NCI-H2227 treated with DMSO at 0.1 percent for 48 hours (cell line): ENCODE measurements around the gene APBB2.
A peak's percentile ranks its signal among the peaks of the same experiment; 100 is the strongest.

Experiments
- DNase-seq: peaks from one replicate; lab custom pipeline; 2025; lab: John Stamatoyannopoulos, UW

The APBB2 gene

DNA sequence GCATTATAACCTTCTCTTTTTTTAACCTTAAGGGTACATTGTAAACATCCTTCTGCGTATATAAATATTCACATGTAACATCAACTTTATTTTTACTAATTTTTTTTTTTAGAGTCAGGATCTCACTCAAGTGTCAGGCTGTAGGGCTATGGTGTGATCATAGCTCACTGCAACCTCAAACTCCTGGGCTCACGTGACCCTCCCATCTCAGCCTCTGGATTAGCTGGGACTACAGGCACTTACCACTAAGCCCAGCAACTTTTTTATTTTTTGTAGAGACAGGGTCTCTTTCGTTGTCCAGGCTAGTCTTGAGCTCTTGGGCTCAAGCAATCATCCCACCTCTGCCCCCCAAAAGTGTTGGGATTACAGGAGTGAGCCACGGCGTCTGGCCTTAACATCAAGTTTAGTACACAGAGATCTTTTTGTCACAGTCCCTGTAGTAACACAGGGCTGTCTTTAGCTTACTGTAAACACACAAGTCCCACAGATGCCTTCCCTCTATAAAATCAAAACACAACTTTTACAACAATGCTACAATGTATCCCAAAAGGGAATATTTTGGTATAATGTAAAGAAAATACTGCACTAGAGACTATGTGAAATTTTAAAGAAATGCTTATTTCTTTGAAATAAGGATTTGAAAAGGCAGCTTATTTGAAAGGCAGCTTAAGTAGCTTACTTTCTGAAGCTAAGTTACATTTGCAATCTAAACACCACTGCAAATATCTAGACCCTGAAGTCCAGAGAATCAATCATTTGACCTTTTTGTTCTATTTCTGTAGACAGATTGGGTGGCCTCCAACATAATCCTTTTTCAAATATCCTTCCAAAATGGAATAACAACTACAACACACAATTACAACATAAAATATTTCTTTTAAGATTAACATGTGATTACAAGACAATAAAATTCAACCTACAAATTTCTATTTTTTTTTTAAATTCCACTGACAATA is 116.0 kb downstream of the APBB2 start:
- no peak for DNase-seq

DNA sequence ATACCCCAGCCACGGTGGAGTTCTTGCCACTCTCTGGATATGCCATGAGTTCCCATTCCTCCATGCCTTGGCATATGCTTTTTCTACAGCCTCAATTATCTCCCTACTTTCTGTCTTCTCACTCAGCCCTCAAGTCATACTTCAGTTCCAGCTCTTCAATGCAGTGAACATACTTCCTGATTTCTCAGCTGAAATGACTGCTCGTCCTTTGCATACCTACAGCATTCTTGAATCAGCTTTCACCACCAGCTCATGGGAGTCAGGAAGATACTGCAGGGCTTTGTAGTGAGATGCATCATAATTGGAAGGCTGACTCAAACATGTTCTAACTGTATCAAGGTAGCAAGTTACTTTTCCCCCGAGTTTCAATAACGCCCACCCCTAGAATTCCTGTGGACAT is 118.4 kb downstream of the APBB2 start:
- DNase-seq = no peak

DNA sequence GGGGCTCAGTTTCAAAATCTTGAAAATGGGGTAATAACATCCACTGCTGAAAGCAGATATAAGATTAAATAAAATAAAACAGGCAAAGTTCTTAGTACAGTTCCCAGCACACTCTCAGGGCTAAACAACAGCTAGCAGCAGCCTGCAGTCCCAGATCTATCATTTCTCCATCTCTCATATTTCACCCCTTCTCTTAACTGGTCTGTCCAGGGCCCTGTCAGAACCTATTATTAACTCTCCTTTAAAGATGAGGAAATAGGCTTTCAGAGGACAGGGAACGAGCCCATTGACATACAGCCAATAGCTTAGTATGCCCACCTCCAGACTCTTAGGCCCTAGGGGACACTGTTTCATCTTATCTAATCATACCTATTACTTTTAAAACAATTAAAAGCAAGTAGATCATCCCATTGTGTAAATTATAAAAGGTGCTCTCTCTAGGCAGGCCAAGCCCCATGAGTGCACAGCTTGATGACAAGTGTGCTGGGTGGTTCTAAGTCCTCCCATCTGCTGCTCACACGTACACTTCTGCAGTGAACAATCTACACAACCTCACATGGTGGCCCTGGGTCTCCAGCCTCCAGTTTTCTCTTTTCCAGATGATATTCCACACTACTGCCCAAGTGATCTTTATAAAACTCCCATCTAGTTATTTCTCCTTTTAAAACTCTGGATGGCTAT is 119.0 kb downstream of the APBB2 start:
- DNase-seq = peak; percentile 45

DNA sequence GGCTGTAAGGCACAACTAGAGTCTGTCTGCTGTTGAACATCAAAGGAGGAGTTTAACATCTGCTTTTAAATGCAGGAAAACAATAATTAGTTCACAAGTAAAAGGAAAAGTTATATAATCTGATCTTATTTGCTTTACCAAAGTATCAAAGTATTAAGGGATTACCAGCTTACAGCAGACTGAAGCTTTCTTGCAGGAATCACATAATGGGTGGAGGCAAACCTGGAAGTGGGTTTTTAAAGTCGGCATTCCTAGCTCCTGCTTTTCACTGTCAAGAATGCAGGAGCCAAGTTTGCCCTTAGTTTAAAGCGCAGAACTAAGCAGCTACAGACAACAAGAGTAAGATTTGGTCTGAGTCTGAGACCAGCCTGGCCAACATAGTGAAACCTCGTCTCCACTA is 122.2 kb downstream of the APBB2 start:
- no peak for DNase-seq

DNA sequence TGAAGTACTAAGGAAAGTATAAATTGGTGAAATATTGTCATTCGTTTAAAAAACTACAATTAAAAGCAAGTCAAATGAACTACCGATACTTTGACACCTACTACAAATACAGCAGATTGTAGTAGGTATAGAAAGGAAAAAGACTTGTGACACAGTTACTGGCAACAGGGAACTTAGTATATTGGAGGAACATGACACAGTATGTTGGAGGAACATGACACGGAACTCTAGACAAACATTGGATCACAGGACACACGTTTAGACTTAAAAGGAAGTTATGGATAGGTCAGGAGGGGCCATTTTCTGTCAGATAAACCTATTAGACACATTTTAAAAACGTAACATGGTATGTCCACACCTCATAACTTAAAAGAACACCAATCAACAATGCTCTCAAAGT is 132.5 kb downstream of the APBB2 start:
- DNase-seq = no peak

DNA sequence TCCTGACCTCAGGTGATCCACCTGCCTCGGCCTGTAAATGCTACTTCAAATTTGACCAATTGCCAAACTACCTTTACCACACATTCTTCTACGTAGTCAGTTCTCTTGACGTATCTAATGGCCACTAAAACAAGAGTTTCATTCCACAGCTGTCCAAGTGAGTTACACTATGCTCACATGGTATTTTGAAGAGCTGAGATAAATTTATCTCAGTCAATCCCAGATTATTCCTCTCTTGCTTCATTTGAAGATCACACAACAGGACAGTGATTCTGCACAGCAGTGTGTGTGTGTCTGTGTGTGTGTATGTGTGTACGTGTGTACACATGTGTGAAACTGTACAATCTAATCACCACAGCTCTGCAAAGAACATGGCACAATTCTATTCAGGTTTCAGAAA is 133.4 kb downstream of the APBB2 start:
- no peak for DNase-seq

DNA sequence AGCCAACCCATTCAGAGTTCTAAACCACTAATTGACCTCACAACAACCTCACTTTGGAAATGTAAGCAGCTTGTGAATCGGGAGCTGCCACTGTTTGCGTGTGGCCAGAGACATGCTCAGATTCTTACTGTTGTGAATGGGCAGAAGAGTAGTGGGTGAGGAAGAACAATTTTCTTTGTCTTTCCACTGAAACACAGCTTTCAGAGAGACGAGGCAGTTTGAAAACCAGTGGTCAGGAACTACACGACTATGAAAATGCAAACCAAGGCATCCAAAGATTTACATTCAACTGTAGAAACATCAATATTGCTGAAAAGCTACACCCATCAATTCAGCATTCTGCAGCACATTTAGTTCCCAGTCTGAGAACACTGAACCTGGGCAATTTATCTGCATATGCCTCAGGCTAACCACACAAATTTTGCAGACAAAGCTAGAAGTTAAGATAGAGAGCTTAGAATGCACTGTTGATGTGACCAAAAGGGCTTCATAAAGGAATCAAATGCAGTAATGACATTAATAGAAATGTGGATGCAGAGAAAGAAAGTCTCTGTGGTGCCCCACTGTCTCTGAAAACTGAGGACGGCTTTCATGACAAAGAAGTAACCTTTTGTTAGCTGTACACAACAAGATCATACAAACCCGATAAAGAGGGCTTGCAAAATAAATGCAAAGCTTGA is 134.3 kb downstream of the APBB2 start:
- DNase-seq = no peak

DNA sequence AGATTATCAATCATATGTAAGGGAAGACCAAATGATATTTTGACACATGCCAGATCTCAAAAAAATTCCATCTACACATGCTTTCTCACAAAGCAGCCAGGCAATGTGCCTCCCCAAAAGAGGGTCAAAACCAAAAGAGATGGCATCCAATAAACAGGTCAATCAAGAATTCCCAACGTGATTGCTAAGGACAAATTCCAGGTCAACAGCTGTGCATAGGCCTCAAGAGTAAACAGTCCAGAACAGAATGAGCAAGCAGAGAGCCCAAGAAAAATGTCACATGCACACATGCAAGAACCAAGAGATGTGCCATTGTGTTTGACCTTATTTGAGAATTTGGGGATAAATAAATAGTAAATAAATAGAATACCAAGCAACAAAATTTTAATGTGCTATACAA is 136.7 kb downstream of the APBB2 start:
- no peak for DNase-seq

DNA sequence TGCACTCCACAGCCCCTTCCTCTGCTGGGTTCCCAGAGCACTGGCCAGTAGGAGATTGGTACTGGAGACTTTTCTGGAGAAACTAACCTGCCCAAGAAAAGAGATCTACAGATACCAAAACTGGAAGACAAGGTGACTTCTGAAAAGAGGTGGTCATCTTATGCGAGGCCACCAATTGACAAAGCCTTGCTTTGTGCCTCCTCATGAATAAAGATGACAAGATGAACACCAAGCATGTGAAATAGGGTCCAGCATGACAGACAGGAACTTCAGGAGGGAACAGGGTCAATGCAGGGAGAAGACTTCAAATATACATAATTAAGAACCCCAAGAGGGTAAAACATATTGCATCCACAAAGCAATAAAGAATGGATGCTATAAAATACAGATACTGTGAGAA is 137.9 kb downstream of the APBB2 start:
- no peak for DNase-seq

DNA sequence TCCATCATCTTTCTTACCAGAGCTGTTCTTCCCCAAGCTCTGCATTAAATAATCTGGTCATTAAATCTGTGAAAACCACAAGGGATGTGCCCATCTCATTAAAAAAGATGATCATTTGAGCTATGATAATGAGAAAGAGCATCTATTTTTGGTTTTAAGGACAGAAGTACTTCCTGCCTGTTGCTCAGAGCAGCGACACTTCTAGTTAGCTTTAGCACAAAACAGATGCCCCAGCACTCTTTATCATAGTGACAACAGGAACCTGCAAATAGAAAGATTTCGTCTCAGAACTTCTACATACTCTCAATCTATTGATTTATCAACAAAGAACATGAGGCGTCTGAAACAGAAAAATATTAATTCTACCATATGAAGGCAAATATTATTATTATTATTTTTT is 140.1 kb downstream of the APBB2 start:
- DNase-seq = no peak

DNA sequence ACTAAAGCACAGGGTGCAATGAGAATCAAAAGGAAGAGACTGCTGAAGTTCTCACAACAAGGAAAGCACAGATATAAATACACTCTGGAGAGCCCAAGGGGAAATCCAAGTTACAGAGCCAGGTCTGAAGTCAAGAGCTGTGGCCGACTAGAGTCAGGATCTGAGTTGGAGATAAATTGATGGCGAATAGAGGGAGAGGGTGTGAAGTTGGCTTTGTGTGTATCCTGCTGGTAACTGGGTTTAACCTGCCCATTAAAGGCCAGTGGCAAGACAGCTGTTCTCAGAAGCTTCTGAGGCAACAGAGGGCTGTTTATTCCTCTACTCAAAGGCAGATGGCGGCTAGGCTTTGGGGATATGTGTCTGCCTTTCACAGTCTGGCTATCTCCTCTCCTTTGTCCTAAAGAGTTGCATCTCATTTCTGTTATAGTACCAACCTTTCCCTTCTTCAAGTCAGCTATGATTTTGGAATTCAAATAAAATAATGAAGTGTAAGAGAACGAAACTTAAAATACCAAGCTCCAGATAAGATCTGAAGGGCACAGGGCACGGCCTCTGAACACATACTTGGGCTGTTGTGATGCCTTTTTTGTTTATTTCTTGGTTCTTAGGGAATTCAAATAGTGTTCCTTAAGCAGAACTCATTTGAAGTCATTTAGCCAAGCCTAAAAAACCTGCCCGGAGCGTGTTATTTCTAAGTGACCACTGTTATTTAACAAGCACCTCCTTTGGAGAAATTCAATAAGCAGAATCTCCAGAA is 142.1 kb downstream of the APBB2 start:
- DNase-seq = peak; percentile 31

DNA sequence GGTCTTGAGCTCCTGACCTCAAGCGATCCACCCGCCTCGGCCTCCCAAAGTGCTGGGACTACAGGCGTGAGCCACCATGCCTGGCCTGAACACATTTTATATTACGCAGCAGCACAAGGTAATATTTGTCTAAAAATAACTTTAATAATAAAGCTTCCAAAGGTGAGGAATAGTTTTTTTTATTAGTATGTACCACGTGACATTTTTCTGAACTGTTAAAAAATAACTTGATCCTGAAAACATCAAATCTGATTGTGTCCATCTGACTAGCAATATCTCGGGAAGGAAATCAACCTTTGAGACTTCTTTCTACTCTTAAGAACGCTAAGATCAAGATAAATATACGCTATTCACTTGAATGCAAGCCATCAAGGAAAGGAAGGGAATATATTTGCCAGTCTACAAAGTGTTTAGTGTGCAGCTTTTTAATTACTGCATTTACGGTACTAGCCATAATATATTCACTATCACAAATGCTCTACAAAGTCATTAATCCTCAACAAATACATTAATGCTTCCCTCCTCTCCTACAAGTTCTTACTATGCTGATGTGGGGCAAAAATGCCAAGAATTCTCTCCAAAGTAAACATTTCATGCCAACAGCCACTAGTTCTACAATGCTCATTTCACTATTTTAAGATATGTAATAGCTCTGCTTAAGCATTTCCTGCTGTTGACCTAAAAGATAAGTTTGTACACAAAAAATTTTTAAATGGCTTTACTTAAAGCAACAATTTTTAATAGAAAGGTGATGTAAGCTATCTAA is 143.6 kb downstream of the APBB2 start:
- no peak for DNase-seq

DNA sequence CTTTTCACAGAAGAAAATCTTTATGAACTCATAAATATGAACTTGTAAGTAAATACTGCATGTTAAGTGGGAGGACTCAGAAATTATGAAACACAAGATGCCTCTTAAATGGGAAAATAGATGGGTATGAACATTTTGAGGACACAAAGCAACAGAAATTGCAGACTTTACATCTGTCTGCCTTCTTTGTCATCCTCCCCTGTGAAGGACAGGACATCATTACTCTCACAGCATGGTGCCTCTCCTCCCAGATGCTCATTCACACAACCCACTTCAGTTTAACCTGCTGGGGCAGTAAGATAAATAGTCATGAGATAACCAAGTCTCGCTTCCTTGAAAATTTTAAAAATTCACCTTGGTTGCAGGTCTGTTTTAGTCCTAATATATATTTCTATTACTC is 144.5 kb downstream of the APBB2 start:
- DNase-seq = peak; percentile 90

DNA sequence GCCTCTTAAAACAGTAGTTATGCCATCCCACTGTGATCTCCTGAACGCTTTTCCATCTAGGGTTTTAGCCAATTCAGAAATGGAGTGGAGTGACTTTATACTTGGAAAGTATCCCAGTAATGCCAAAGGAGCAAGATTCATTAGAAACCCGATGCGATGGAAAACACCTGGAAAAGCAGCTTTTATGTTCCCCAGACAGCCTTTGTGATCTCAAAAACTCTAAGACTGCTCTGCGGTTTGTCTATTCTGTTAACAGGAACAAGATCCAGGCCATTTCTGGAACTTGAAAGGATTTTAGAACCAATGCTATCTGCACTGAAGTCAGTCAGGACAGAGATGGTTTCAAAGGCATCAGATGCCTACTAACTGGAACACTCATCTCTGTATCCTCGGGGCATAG is 145.1 kb downstream of the APBB2 start:
- no peak for DNase-seq

DNA sequence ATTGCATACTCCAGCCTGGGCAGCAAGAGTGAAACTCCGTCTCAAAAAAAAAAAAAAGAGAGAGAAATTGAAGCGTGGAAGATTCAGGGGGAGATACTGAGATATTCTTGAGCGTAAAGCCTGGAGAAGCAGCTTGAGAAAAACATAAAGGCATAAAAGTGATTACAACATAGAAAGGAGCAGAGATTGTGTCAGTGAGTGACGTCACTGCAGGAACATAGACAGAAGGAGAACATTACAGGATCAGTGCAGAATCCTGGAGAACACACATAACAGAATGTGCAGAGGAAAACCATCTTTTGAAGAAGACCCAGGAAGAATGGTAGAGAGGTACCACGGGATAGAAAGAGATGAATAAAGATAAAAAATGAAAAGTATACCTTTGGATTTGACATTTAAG is 147.0 kb downstream of the APBB2 start:
- DNase-seq = no peak

DNA sequence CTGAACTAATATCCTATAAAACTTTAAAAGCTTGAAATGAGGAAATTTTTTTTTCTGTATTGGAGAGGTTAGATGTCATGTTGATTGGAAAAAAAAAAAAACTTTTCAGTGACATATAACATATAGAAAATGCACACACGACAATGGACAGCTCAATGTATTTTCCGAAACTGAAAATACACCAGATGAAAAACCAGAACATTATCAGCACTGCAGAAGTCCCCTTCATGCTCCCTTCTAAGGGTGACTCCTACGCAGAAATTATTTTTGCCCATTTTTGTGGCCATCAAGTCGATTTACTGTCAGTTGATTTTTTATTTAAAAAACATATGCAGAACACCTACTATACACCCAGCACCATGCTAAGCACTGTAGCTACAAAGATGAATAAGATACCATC is 148.3 kb downstream of the APBB2 start:
- DNase-seq = no peak

DNA sequence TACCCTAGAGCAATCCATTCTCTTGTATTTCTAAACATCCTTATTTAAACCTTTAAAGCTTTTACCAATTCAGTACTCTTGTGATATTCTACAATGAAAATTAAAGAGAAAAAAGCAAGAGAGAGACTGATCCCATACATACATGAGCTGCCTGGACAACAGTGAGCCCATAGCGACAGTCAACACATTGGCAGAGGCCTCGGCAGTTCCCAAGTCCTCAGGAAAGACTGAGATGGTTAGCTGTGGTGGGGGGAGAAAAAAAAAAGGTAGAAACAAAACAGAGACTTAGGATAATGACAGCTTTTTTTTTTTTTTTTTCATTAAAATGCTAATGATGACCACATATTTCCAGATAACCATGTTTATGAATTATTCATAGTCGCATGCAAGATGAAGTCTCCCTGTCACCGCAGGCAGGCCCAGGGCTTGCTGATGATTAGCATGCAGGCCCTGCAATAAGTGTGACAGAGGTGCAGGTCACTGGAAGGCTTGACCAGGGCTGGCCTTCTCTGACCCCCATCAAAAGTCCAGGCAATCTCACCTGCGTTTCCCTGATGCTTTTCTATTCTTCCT is 148.8 kb downstream of the APBB2 start:
- no peak for DNase-seq

DNA sequence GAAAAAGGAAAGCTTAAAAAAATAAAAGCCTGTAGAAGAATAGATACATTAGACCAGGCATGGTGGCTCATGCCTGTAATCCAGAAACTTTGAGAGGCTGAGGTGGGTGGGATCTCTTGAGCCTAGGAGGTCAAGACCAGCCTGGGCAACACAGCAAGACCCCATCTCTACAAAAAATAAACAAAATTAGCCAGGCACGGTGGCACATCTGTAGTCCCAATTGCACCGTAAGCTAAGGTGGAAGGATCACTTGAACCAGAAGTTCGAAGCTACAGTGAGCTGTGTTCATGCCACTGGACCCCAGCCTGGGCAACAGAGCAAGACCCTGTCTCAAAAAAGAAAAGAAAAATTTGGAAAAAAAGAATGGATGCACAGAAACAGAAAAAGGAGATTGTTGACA is 149.4 kb downstream of the APBB2 start:
- DNase-seq = no peak

DNA sequence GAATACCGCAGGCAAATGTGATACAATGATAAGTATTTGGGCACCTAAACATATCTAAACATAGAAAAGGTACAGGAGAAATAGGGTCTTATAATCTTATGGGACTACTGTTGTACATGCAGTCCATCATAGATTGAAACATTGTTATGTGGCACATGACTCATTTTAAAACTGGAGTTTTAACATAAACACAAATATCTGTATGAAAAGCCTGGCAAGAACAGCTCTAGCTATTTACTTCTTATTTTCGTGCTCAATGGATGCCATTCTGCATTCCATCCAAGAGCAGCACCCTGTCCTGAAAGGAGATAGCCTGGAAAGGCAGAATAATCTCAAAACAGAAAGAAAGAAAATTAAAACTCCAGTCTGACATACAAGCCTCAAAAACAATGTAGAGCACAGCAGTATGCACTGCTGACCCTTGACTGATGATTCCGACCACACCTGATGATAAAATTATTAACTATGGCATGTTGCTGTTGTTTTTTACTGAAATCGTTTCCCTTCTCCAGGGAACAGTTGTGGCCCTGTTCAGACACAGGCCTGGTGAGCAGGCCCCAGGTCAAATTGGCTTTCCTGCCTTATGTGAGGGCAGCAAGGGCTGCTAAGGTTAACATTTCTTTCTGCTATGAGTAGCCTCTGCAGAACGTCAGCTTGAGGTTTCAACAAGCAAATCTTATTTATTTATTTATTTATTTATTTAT is 152.7 kb downstream of the APBB2 start:
- DNase-seq = no peak
